ENCODE data around the gene STK17A.

GRCh38 chr7:43615558-43616145 is 32.7 kb downstream of the STK17A start:
- TF ChIP-seq CTCF (IDR thresholded peaks at IDR 0.05) (no peak), POLR2A (IDR thresholded peaks at IDR 0.05) (no peak), POLR2AphosphoS5 (IDR thresholded peaks at IDR 0.05) (no peak)

Data from gastroesophageal sphincter (tissue), 3 donors.